PC-3 (cell line): ENCODE results near the gene ZNF254.
"Not testable (repeated sequence)": the region's sequence is repeated elsewhere in the genome, so short reads cannot be mapped to it uniquely, and the experiment has no call there.

Experiments
- CTCF ChIP-seq: fragments of 300-600 bp; sonication (generic); conservative IDR thresholded peaks from 2 replicates; pipeline ENCODE4 v1.5.1; 2017; ENCODE audit warnings: antibody characterized with exemption, low read depth, mild to moderate bottlenecking, low read length
- EZH2 ChIP-seq: fragments of 300-600 bp; sonication (generic); IDR thresholded peaks from one replicate; pipeline ENCODE4 v1.6.1; 2017; ENCODE audit warnings: antibody characterized with exemption, mild to moderate bottlenecking, low read length; ENCODE audit not compliant: unreplicated experiment
- EZH2phosphoT487 ChIP-seq: fragments of 300-600 bp; sonication (generic); IDR thresholded peaks from 2 replicates; pipeline ENCODE4 v1.6.1; 2018; ENCODE audit warnings: mild to moderate bottlenecking, antibody characterized with exemption, low read length, borderline replicate concordance

- not testable (repeated sequence) for TF ChIP-seq CTCF, EZH2, EZH2phosphoT487
Measured at GRCh38 chr19:24100597-24100996, 13.6 kb downstream of the ZNF254 start.
